ENCODE data around the gene ZIC3. TPM values are rescaled to one million over a fixed set of nuclear protein-coding genes. Genes with fewer than 3 reads are reported as not detected.
A peak's percentile ranks its signal among the peaks of the same experiment; 100 is the strongest.

ZIC3 gene
- polyA plus RNA-seq, 3 donors, result not detected

DNA sequence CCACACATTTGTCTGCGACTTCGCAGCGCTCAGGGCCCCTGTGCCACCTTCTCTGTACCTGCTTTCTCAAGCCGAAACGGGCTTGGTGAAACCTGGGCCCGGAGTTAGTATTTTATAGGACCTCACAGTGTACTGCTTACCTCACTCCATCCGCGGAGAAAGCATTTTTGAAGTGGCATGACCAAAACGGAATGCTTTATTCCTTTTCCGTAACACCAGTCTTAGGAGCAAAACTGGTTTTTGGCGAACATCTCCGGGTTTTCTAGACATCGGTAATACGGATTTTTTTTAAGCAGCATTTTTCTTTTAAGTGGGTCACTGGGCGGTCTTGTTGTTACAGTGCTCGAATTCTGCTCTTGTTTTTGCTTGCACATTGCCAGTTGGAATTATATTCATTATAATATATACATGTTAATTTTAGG, 3.6 kb downstream of the ZIC3 start:
- Histone ChIP-seq H3K9ac (ENCODE audit: insufficient read depth, low read length, poor library complexity, severe bottlenecking) (no peak overlapping the region), H3K27me3 (ENCODE audit: control insufficient read depth in 2 of 2, insufficient read depth in 2 of 2, low read length in 2 of 2) (peaks cover 44 to 94% of the 10 kb centered on the region in 2 donors), H3K4me3 (replicated peaks in 1 of 3; ENCODE audit: low read depth in 2 of 3, low read length in 3 of 3) (no peak overlapping the region), H3K79me2 (ENCODE audit: insufficient read depth, low read length) (no peaks in the 10 kb centered on the region), H3K36me3 (replicated peaks in 1 of 2; ENCODE audit: control insufficient read depth in 1 of 2, insufficient read depth in 2 of 2, low read length in 2 of 2) (no peaks in the 10 kb centered on the region), H4K20me1 (ENCODE audit: insufficient read depth, low read length) (no peaks in the 10 kb centered on the region), H2AFZ (ENCODE audit: insufficient read depth, low read depth, low read length, poor library complexity, severe bottlenecking) (no peak overlapping the region), H3K4me1 (ENCODE audit: control insufficient read depth in 1 of 2, insufficient read depth in 2 of 2, low read length in 2 of 2) (peaks cover 8 to 14% of the 10 kb centered on the region in 2 donors), H3K27ac (ENCODE audit: low read depth in 1 of 2, low read length in 2 of 2) (no peak overlapping the region), H3K4me2 (replicated peaks; ENCODE audit: extremely low read depth, low read length, poor library complexity, severe bottlenecking) (no peak overlapping the region), H3K9me3 (replicated peaks in 1 of 2; ENCODE audit: control insufficient read depth in 1 of 2, insufficient read depth in 1 of 2, low read length in 2 of 2) (peaks cover 11 to 65% of the 10 kb centered on the region in 2 donors)
- Mint-ChIP-seq H3K4me1 (peaks cover 17% of the 10 kb centered on the region), H3K27ac (no peak overlapping the region), H3K9me3 (peaks cover 7 to 58% (median 36%) of the 10 kb centered on the region in 7 donors), H3K27me3 (ENCODE audit: low read depth in 3 of 3) (peaks cover 63 to 93% (median 86%) of the 10 kb centered on the region in 3 donors), H3K36me3 (peaks cover 3 to 7% of the 10 kb centered on the region in 2 donors), H3K4me3 (peak overlapping the region in 1 of 2 donors; percentile 39)
- no peak for DNase-seq
- WGBS (ENCODE audit: insufficient coverage), result 1% methylated on average over 10 of the region's 16 CpGs
- TF ChIP-seq, protein P1, sequence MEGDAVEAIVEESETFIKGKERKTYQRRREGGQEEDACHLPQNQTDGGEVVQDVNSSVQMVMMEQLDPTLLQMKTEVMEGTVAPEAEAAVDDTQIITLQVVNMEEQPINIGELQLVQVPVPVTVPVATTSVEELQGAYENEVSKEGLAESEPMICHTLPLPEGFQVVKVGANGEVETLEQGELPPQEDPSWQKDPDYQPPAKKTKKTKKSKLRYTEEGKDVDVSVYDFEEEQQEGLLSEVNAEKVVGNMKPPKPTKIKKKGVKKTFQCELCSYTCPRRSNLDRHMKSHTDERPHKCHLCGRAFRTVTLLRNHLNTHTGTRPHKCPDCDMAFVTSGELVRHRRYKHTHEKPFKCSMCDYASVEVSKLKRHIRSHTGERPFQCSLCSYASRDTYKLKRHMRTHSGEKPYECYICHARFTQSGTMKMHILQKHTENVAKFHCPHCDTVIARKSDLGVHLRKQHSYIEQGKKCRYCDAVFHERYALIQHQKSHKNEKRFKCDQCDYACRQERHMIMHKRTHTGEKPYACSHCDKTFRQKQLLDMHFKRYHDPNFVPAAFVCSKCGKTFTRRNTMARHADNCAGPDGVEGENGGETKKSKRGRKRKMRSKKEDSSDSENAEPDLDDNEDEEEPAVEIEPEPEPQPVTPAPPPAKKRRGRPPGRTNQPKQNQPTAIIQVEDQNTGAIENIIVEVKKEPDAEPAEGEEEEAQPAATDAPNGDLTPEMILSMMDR (IDR thresholded peaks at IDR 0.05), result no peak
- intact Hi-C loops (cut with micrococcal nuclease), result no loop called here

DNA sequence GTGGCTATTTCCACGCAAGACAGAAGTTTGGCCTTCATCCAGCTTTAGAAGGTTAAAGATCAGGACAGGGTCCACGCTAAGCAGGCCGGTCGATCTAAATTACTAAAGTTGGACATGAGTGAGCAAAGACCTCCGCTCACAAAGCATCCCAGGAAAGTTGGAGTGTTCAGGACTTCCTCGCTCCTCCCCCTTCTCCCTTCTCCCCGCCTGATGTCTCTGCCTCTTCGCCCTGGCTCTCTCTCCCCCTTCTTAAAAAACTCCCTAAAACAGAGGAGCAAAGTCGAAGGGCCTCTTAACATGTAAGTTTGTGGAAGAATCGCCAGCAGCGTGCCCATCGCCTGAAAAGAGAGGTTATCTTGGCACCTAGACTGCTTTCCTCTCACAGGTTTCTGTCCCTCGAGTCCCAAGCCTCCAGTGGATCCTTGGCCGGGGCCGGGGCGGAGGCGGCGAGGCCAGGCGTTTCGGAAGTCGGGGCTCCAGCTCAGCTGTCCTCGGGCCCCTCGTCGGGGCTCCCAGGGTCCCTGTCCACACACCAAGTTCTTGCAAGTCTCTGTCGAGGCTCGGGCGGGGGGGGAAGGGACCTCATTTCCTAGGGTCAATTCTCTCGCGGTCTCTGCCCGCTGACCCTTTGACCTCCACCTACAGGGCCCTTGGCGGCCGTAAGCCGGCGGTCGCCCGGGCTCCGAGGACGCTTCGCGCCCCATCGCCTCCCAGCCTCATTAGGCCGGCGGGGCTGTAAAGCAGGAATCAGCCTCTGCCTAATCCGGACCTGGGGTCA, 7.6 kb downstream of the ZIC3 start:
- Histone ChIP-seq H3K4me1 (ENCODE audit: control insufficient read depth in 1 of 2, insufficient read depth in 2 of 2, low read length in 2 of 2) (no peaks in the 10 kb centered on the region), H3K9ac (ENCODE audit: insufficient read depth, low read length, poor library complexity, severe bottlenecking) (no peak overlapping the region), H4K20me1 (ENCODE audit: insufficient read depth, low read length) (no peaks in the 10 kb centered on the region), H3K4me2 (replicated peaks; ENCODE audit: extremely low read depth, low read length, poor library complexity, severe bottlenecking) (no peak overlapping the region), H3K36me3 (replicated peaks in 1 of 2; ENCODE audit: control insufficient read depth in 1 of 2, insufficient read depth in 2 of 2, low read length in 2 of 2) (no peaks in the 10 kb centered on the region), H3K4me3 (replicated peaks in 1 of 3; ENCODE audit: low read depth in 2 of 3, low read length in 3 of 3) (no peak overlapping the region), H3K27me3 (ENCODE audit: control insufficient read depth in 2 of 2, insufficient read depth in 2 of 2, low read length in 2 of 2) (peaks cover 57 to 91% of the 10 kb centered on the region in 2 donors), H3K79me2 (ENCODE audit: insufficient read depth, low read length) (no peaks in the 10 kb centered on the region), H3K9me3 (replicated peaks in 1 of 2; ENCODE audit: control insufficient read depth in 1 of 2, insufficient read depth in 1 of 2, low read length in 2 of 2) (peaks cover 0 to 39% of the 10 kb centered on the region in 2 donors), H3K27ac (ENCODE audit: low read depth in 1 of 2, low read length in 2 of 2) (no peak overlapping the region), H2AFZ (ENCODE audit: insufficient read depth, low read depth, low read length, poor library complexity, severe bottlenecking) (no peak overlapping the region)
- DNase-seq, result no peak
- H3K9me3 Mint-ChIP-seq, result peaks cover 0 to 37% (median 18%) of the 10 kb centered on the region in 7 donors
- no peaks in the 10 kb centered on the region for H3K36me3 Mint-ChIP-seq
- intact Hi-C loops (cut with micrococcal nuclease), result no loop called here
- TF ChIP-seq, protein P1 (IDR thresholded peaks at IDR 0.05), result no peak
- no peak overlapping the region for H3K27ac Mint-ChIP-seq
- H3K27me3 Mint-ChIP-seq (ENCODE audit: low read depth in 3 of 3), result peaks cover 56 to 87% (median 82%) of the 10 kb centered on the region in 3 donors
- H3K4me3 Mint-ChIP-seq, result no peak overlapping the region
- H3K4me1 Mint-ChIP-seq, result peaks cover 2% of the 10 kb centered on the region
- WGBS (ENCODE audit: insufficient coverage), result 13% methylated on average over 14 of the region's 44 CpGs

All from CD14-positive monocyte (primary cell).